IPS-20b (cell line): ENCODE results near the gene HAUS2.

Experiments
- H3K27ac ChIP-seq: one replicate; pipeline ENCODE4 v1.5.1; 2013; ENCODE audit warnings: low read length
- H3K27me3 ChIP-seq: 2 replicates; pipeline ENCODE4 v1.6.1; 2013; ENCODE audit warnings: mild to moderate bottlenecking, low read length, inconsistent platforms; ENCODE audit not compliant: insufficient read depth
- H3K36me3 ChIP-seq: 2 replicates; pipeline ENCODE4 v1.6.1; 2013; ENCODE audit warnings: low read depth, mild to moderate bottlenecking, inconsistent platforms, low read length, moderate library complexity; ENCODE audit not compliant: insufficient read depth
- H3K4me1 ChIP-seq: 2 replicates; pipeline ENCODE4 v1.6.1; 2013; ENCODE audit warnings: mild to moderate bottlenecking, control low read depth, inconsistent platforms, low read length, moderate library complexity; ENCODE audit not compliant: insufficient read depth
- H3K4me3 ChIP-seq: 2 replicates; pipeline ENCODE4 v1.5.1; 2013; ENCODE audit warnings: mild to moderate bottlenecking, low read length, inconsistent platforms
- H3K9ac ChIP-seq: 2 replicates; pipeline ENCODE4 v1.6.1; 2013; ENCODE audit warnings: low read depth, mild to moderate bottlenecking, inconsistent platforms, low read length, moderate library complexity
- H3K9me3 ChIP-seq: 2 replicates; pipeline ENCODE4 v1.6.1; 2013; ENCODE audit warnings: mild to moderate bottlenecking, low read depth, low read length, inconsistent platforms; ENCODE audit not compliant: insufficient read depth

HAUS2 gene

GRCh38 chr15:42548249-42549031, at the start of gene HAUS2, which contains the start of gene LRRC57:
HAUS2 (plus strand) TSS chr15:42548838; CDS start chr15:42548873, 35 bp downstream.
LRRC57 (minus strand) TSS chr15:42548793; CDS start chr15:42548434, 359 bp downstream.
- Histone ChIP-seq H3K27ac (peak within 1 kb of the TSS; percentile 90), H3K4me3 (peak within 1 kb of the TSS; percentile 100), H3K27me3 (no peaks in the 10 kb centered on the region), H3K36me3 (peaks cover 22% of the 10 kb centered on the region), H3K4me1 (no peaks in the 10 kb centered on the region), H3K9ac (peak within 1 kb of the TSS; percentile 97), H3K9me3 (no peaks in the 10 kb centered on the region)

DNA sequence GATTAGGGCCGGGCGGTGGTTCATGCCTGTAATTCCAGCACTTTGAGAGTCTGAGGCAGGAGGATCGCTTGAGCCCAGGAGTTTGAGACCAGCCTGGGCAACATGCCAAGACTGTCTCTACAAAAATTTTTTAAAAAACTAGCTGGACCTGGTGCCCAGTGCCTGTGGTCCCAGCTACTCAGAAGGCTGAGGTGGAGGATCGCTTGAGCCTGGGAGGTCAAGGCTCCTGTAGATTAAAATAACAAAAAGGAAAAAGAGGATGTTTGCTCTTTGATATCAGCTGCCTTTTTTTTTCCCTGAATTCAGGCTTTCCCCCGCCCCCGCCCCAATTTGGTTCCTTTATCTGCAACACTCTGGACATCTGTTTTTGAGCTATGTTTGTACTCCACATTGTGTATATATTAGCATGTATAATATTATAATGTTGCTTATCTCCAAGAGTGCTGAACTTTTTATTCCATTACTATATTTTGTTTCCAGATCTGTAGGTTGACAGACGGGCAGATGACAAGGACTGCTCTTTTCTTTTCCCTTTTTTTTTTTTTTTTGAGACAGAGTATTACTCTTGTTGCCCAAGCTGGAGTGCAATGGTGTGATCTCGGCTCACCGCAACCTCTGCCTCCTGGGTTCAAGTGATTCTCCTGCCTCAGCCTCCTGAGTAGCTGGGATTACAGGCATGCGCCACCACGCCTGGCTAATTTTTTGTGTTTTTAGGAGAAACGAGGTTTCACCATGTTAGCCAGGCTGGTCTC, 48.6 kb upstream of the HAUS2 start:
- Histone ChIP-seq H3K9me3 (no peaks in the 10 kb centered on the region), H3K27me3 (no peaks in the 10 kb centered on the region), H3K4me1 (peaks cover 6% of the 10 kb centered on the region), H3K4me3 (no peak overlapping the region), H3K27ac (no peak overlapping the region), H3K36me3 (0 out of 2 replicates have a peak, but pooled peaks cover 3% of the 10 kb centered on the region), H3K9ac (no peak overlapping the region)

DNA sequence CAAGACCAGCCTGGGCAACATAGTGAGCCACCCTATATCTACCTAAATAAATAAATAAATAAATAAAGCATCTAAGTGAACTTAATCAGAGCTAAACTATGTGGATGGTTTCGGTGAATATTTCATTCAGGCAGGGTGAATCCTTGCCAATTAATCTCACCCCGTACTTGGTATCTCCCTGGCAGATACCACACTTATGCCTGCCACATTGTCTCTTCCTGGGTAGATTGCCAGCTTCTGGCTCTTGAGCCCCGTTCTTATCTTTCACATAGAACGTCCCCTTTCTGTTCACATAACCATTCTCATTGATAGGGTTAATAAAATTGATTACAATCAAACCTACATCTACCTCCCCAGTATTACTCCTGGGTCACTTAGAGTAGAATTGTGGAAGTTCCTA, 46.2 kb upstream of the HAUS2 start:
- 0 out of 2 replicates have a peak, but pooled peaks cover 3% of the 10 kb centered on the region for H3K36me3 ChIP-seq
- no peaks in the 10 kb centered on the region for H3K27me3 ChIP-seq
- no peaks in the 10 kb centered on the region for H3K9me3 ChIP-seq
- H3K4me1 ChIP-seq, result peaks cover 5% of the 10 kb centered on the region; the same call in 1 of the 2 replicates
- no peak overlapping the region for H3K27ac ChIP-seq
- no peak overlapping the region for H3K9ac ChIP-seq
- no peak overlapping the region for H3K4me3 ChIP-seq

DNA sequence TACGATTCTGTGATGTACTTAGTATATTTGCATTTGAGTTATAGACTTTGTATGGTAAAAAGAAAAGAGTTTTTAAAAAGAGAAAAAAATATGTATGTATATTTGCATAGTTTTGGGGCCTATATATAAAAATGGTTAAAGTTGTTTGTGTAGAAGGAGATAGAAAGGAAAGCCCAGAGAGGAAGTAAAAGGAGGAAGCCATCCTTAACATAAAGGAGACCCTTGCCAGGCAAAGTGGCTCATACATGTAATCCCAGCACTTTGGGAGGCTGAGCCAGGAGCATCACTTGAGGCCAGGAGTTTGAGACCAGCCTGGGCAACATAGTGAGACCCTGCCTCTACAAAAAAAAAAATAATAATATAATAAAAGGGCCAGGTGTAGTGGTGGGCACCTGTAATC, 44.8 kb upstream of the HAUS2 start:
- no peaks in the 10 kb centered on the region for H3K27me3 ChIP-seq
- no peak overlapping the region for H3K4me3 ChIP-seq
- peaks cover 5% of the 10 kb centered on the region; the same call in 1 of the 2 replicates for H3K4me1 ChIP-seq
- H3K36me3 ChIP-seq, result no peaks in the 10 kb centered on the region
- no peaks in the 10 kb centered on the region for H3K9me3 ChIP-seq
- no peak overlapping the region for H3K9ac ChIP-seq
- no peak overlapping the region for H3K27ac ChIP-seq

DNA sequence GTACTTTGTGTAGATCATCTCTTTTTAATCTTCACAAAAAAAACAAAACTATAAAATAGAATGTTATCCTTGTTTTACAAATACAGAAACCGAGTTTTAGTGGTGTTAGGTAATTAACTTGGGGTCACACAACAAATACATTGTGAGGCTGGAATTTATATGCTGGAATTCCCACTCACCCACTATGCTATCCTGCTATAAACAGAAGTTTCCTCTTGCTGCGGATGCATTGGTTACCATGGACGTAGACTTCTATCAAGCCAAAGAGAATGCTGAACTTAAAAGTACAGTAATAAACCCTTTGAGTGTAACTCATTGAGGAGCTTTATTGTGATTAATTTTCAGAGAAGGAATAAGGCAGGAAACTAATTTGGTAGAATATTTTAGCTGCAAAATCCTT, 44.0 kb upstream of the HAUS2 start:
- no peaks in the 10 kb centered on the region for H3K36me3 ChIP-seq
- H3K9me3 ChIP-seq, result no peaks in the 10 kb centered on the region
- peaks cover 2% of the 10 kb centered on the region; the same call in 1 of the 2 replicates for H3K4me1 ChIP-seq
- H3K27ac ChIP-seq, result no peak overlapping the region
- H3K27me3 ChIP-seq, result no peaks in the 10 kb centered on the region
- no peak overlapping the region for H3K4me3 ChIP-seq
- no peak overlapping the region for H3K9ac ChIP-seq

- Histone ChIP-seq H3K27ac (no peak overlapping the region), H3K4me3 (no peak overlapping the region)
These were observed 41.1 kb upstream of the HAUS2 start for GRCh38 chr15:42507514-42507913.

GRCh38 chr15:42508263-42508690, 40.4 kb upstream of the HAUS2 start:
- Histone ChIP-seq H3K9me3 (no peaks in the 10 kb centered on the region), H3K4me1 (no peaks in the 10 kb centered on the region), H3K27ac (no peak overlapping the region), H3K27me3 (no peaks in the 10 kb centered on the region), H3K4me3 (no peak overlapping the region), H3K36me3 (peaks cover 21% of the 10 kb centered on the region), H3K9ac (no peak overlapping the region)

More at GRCh38 chr15:42507514-42507913, 41.1 kb upstream of the HAUS2 start:
- Histone ChIP-seq H3K4me1 (no peaks in the 10 kb centered on the region), H3K9ac (no peak overlapping the region), H3K9me3 (no peaks in the 10 kb centered on the region), H3K27me3 (no peaks in the 10 kb centered on the region), H3K36me3 (peaks cover 14% of the 10 kb centered on the region; the same call in 1 of the 2 replicates)

GRCh38 chr15:42510258-42511006, 38.2 kb upstream of the HAUS2 start:
- Histone ChIP-seq H3K27ac (no peak overlapping the region), H3K9me3 (no peaks in the 10 kb centered on the region), H3K4me3 (no peak overlapping the region), H3K36me3 (peaks cover 40% of the 10 kb centered on the region), H3K27me3 (no peaks in the 10 kb centered on the region), H3K4me1 (no peaks in the 10 kb centered on the region), H3K9ac (no peak overlapping the region)

GRCh38 chr15:42511007-42511391, 37.6 kb upstream of the HAUS2 start:
- Histone ChIP-seq H3K27ac (no peak overlapping the region), H3K36me3 (peaks cover 46% of the 10 kb centered on the region), H3K4me3 (no peak overlapping the region), H3K4me1 (no peaks in the 10 kb centered on the region), H3K9ac (no peak overlapping the region), H3K27me3 (no peaks in the 10 kb centered on the region), H3K9me3 (no peaks in the 10 kb centered on the region)

GRCh38 chr15:42523331-42523730, 25.3 kb upstream of the HAUS2 start:
- H3K27me3 ChIP-seq, result no peaks in the 10 kb centered on the region
- no peaks in the 10 kb centered on the region for H3K9me3 ChIP-seq
- peaks cover 55% of the 10 kb centered on the region for H3K36me3 ChIP-seq
- no peak overlapping the region for H3K4me3 ChIP-seq
- no peak overlapping the region for H3K9ac ChIP-seq
- H3K27ac ChIP-seq, result no peak overlapping the region
- H3K4me1 ChIP-seq, result no peaks in the 10 kb centered on the region

DNA sequence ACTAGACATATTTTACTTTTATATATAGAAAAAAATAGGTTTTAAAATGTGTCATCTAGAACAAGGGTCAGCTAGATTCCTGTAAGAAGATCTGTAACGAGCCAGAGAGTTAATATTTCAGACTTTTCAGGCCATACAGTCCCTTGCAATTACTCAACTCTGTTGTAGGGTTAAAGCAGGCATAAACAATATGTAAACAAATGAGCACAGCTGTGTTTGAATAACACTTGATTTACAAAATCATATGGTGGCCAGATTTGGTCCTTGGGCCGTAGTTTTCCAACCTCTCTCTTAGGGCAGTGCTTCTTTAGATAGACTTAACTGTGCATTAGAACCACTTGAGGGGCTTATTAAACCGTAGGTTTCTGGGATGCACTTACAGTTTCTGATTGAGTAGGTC, 19.7 kb upstream of the HAUS2 start:
- peaks cover 69% of the 10 kb centered on the region for H3K36me3 ChIP-seq
- no peak overlapping the region for H3K27ac ChIP-seq
- no peak overlapping the region for H3K4me3 ChIP-seq

More for the DNA sequence above, 19.7 kb upstream of the HAUS2 start:
- Histone ChIP-seq H3K9ac (no peak overlapping the region), H3K27me3 (no peaks in the 10 kb centered on the region), H3K4me1 (no peaks in the 10 kb centered on the region), H3K9me3 (no peaks in the 10 kb centered on the region)
